ENCODE measurements around the gene CIP2A. TPM values are rescaled to one million over a fixed set of nuclear protein-coding genes. Genes with fewer than 3 reads are reported as not detected.

The CIP2A gene
- total and polyA plus RNA-seq, 4 donors = 0.62 to 44.9 (median 0.95) TPM

- Histone ChIP-seq H3K9me3 (ENCODE audit: control insufficient read depth in 4 of 4, low read length in 3 of 4) (no peaks in the 10 kb centered on the region), H3K4me3 (ENCODE audit: low read depth in 1 of 3, low read length in 3 of 3) (no peak overlapping the region), H3K27me3 (ENCODE audit: control insufficient read depth in 4 of 4, insufficient read depth in 4 of 4, low read length in 3 of 4) (no peaks in the 10 kb centered on the region), H3K9ac (ENCODE audit: low read depth in 1 of 2, low read length in 2 of 2) (no peak overlapping the region), H3K27ac (ENCODE audit: low read depth in 1 of 2, low read length in 2 of 2) (no peak overlapping the region), H3K4me1 (ENCODE audit: control insufficient read depth in 4 of 4, insufficient read depth in 4 of 4, low read length in 3 of 4) (no peaks in the 10 kb centered on the region), H3K36me3 (ENCODE audit: control insufficient read depth in 4 of 4, insufficient read depth in 3 of 4, low read depth in 1 of 4, low read length in 3 of 4) (no peaks in the 10 kb centered on the region)
- no peak for DNase-seq (ENCODE audit: low spot score)
- TF ChIP-seq ZBTB33 (IDR thresholded peaks at IDR 0.05) (no peak), REST (IDR thresholded peaks at IDR 0.05) (no peak), FOXA1 (IDR thresholded peaks at IDR 0.05) (no peak), ATF3 (IDR thresholded peaks at IDR 0.05) (no peak)
- 95% methylated on average over 1 of the region's 1 CpG for WGBS
Observed at GRCh38 chr3:108500728-108501127, 88.5 kb downstream of the CIP2A start.

Small RNA genes within 50 kb of the gene (small RNA-seq; reads per million reads assigned to genes)
- gene RF00156 = not detected

Other genes with a start within 250 kb of the CIP2A start
- gene MYH15, start 78.8 kb downstream of the CIP2A start, total RNA-seq = under 1 TPM; 0.05 to 0.08 TPM
- under 1 TPM in 1 of 2 donors, not detected in 1; 0.01 TPM for gene MYH15, start 78.8 kb downstream of the CIP2A start, polyA plus RNA-seq
- 10 to 100 TPM in 1 of 2 donors, 1 to 10 TPM in 1; 2.6 to 13.9 TPM for gene DZIP3, start 284 bp upstream of the CIP2A start, total RNA-seq
- 1 to 10 TPM; 1.0 to 2.8 TPM for gene DZIP3, start 284 bp upstream of the CIP2A start, polyA plus RNA-seq
- gene RETNLB, start 168.0 kb upstream of the CIP2A start, total RNA-seq = not detected
- not detected for gene RETNLB, start 168.0 kb upstream of the CIP2A start, polyA plus RNA-seq
- under 1 TPM; 0.28 to 0.67 TPM for gene TRAT1, start 233.3 kb upstream of the CIP2A start, total RNA-seq
- gene TRAT1, start 233.3 kb upstream of the CIP2A start, polyA plus RNA-seq = under 1 TPM; 0.06 to 0.36 TPM